GM19193 (cell line): Measurements from ENCODE around the gene SLC9A9.

Experiments used
- POLR2A ChIP-seq: IDR thresholded peaks from 4 replicates; pipeline ENCODE4 v1.6.1; 2011; ENCODE audit not compliant: insufficient read depth, insufficient read length; ENCODE audit errors: extremely low read depth

The SLC9A9 gene

GRCh38 chr3:143668385-143668784, 179.9 kb downstream of the SLC9A9 start:
- no peak for TF ChIP-seq POLR2A

GRCh38 chr3:143661677-143662076, 186.6 kb downstream of the SLC9A9 start:
- no peak for TF ChIP-seq POLR2A

GRCh38 chr3:143658861-143659260, 189.4 kb downstream of the SLC9A9 start:
- TF ChIP-seq POLR2A = no peak

- TF ChIP-seq POLR2A = no peak
Measured at GRCh38 chr3:143658116-143658515, 190.2 kb downstream of the SLC9A9 start.

GRCh38 chr3:143657391-143657790, 190.9 kb downstream of the SLC9A9 start:
- no peak for TF ChIP-seq POLR2A

- TF ChIP-seq POLR2A = no peak
Measured at GRCh38 chr3:143654906-143655305, 193.4 kb downstream of the SLC9A9 start.

- TF ChIP-seq POLR2A = no peak
Measured at GRCh38 chr3:143653935-143654334, 194.3 kb downstream of the SLC9A9 start.

- TF ChIP-seq POLR2A = no peak
Measured at GRCh38 chr3:143653493-143653892, 194.8 kb downstream of the SLC9A9 start.

- TF ChIP-seq POLR2A = no peak
Measured at GRCh38 chr3:143652118-143652517, 196.2 kb downstream of the SLC9A9 start.

- TF ChIP-seq POLR2A = no peak
Measured at GRCh38 chr3:143650827-143651226, 197.4 kb downstream of the SLC9A9 start.

GRCh38 chr3:143650120-143650519, 198.1 kb downstream of the SLC9A9 start:
- no peak for TF ChIP-seq POLR2A

- no peak for TF ChIP-seq POLR2A
Measured at GRCh38 chr3:143648708-143649107, 199.6 kb downstream of the SLC9A9 start.

- TF ChIP-seq POLR2A = no peak
Measured at GRCh38 chr3:143648218-143648617, 200.1 kb downstream of the SLC9A9 start.

- TF ChIP-seq POLR2A = no peak
Measured at GRCh38 chr3:143644370-143645089, 203.7 kb downstream of the SLC9A9 start.

- no peak for TF ChIP-seq POLR2A
Measured at GRCh38 chr3:143643905-143644304, 204.4 kb downstream of the SLC9A9 start.

GRCh38 chr3:143640774-143641173, 207.5 kb downstream of the SLC9A9 start:
- TF ChIP-seq POLR2A = no peak

- no peak for TF ChIP-seq POLR2A
Measured at GRCh38 chr3:143637133-143637532, 211.1 kb downstream of the SLC9A9 start.
